PC-9 (cell line): ENCODE measurements around the gene RGS3.

Source experiments
- EZH2 ChIP-seq: fragments of 200-600 bp; sonication (generic); IDR thresholded peaks from 2 replicates; pipeline ENCODE4 v1.8.0; 2017; ENCODE audit warnings: antibody characterized with exemption, low read depth
- TF ChIP-seq, protein P1 (sequence below): fragments of 200-600 bp; sonication (generic); conservative IDR thresholded peaks from 2 replicates; pipeline ENCODE4 v1.6.1; 2017; ENCODE audit warnings: mixed run types, antibody characterized with exemption, mild to moderate bottlenecking, moderate library complexity

DNA sequence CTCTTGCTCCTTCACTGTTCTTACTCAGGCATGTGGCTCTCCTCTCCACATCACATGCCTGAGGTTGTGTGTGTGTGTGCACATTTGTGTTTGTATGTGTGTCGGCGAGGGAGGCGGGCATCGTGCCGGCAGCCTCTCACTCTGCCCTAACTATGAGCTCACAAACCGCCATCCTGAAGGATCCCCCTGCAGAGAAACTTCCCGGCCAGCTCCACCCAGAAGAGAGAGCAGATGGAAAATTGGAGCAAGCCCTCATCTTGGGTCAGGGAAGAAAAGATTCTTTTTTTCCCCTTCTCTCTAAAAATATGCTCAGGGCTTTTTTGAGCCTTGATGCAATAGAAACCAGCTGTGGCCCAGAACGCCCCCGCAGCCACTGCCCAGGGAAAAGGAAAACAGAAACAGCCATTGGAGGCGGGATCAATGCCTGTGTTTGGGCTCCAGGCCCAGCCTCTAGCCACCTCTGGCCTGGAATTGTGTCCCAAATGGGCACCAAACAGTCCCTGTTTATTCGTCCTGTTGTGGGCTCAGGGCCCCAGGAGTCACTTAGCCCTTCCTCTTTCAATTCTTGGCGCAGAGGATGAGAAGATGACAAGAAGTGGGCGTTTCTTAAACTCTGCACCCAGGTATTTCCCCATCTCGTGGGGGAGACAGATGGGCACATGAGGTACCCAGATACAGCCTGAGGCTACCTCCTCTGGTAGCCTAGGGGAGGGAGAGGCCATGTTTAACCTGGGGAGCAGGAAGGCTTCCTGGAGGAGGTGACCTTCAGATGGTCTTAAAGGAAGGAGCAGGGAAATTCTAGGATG lies 151.5 kb downstream of the RGS3 start:
- TF ChIP-seq, protein P1, sequence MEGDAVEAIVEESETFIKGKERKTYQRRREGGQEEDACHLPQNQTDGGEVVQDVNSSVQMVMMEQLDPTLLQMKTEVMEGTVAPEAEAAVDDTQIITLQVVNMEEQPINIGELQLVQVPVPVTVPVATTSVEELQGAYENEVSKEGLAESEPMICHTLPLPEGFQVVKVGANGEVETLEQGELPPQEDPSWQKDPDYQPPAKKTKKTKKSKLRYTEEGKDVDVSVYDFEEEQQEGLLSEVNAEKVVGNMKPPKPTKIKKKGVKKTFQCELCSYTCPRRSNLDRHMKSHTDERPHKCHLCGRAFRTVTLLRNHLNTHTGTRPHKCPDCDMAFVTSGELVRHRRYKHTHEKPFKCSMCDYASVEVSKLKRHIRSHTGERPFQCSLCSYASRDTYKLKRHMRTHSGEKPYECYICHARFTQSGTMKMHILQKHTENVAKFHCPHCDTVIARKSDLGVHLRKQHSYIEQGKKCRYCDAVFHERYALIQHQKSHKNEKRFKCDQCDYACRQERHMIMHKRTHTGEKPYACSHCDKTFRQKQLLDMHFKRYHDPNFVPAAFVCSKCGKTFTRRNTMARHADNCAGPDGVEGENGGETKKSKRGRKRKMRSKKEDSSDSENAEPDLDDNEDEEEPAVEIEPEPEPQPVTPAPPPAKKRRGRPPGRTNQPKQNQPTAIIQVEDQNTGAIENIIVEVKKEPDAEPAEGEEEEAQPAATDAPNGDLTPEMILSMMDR = no peak
- no peak for TF ChIP-seq EZH2
